Activated B cell treated with CpG ODN at 0.5 μM for 24 hours (primary cell): ENCODE measurements around the gene EHBP1. TPM values are rescaled to one million over a fixed set of nuclear protein-coding genes. Genes with fewer than 3 reads are reported as not detected.

Experiments
- ATAC-seq: fragments of 200-7000 bp; cut with Tn5 transposase; one replicate; pipeline ENCODE4 v1.10.0; 2021; ENCODE audit warnings: low read depth, mild to moderate bottlenecking, moderate library complexity
- CTCF ChIA-PET: fragments of 350-600 bp; sonication (Branson Sonifier 250); formaldehyde crosslinking; loops from one replicate; lab custom pipeline; 2021; ENCODE audit warnings: antibody characterized with exemption; lab: Charles Lee
- POLR2A ChIA-PET: fragments of 350-600 bp; sonication (Branson Sonifier 250); formaldehyde crosslinking; loops from one replicate; lab custom pipeline; 2021; ENCODE audit warnings: antibody characterized with exemption; lab: Charles Lee
- DNase-seq: peaks from one replicate; pipeline ENCODE4 v3.0.0; 2022
- H3K27ac Mint-ChIP-seq: one replicate; pipeline ENCODE4 v1.8.0; 2020; ENCODE audit warnings: mixed read lengths
- H3K27me3 Mint-ChIP-seq: one replicate; pipeline ENCODE4 v1.8.0; 2021; ENCODE audit warnings: mixed read lengths
- H3K36me3 Mint-ChIP-seq: one replicate; pipeline ENCODE4 v1.8.0; 2021; ENCODE audit warnings: low read depth, mixed read lengths
- H3K4me1 Mint-ChIP-seq: one replicate; pipeline ENCODE4 v1.8.0; 2021; ENCODE audit warnings: mixed read lengths
- H3K4me3 Mint-ChIP-seq: one replicate; pipeline ENCODE4 v1.8.0; 2020; ENCODE audit warnings: mild to moderate bottlenecking, mixed read lengths
- H3K9me3 Mint-ChIP-seq: one replicate; pipeline ENCODE4 v1.8.0; 2020; ENCODE audit warnings: mixed read lengths
- CTCF ChIP-seq: fragments of 200-600 bp; IDR thresholded peaks from one replicate; pipeline ENCODE4 v1.8.0; 2022; ENCODE audit warnings: antibody characterized with exemption, mild to moderate bottlenecking
- intact Hi-C: fragments of 100-400 bp; cut with micrococcal nuclease; formaldehyde crosslinking; loops from one replicate; pipeline ENCODE4 v1.15.1; 2024
- total RNA-seq: library from RNA; stranded (reverse); gene quantifications from 2 replicates; pipeline ENCODE4 v1.2.3, GENCODE V29; 2022

The EHBP1 gene
- total RNA-seq, 1 donor from 2014 or later, result 24.0 TPM

GRCh38 chr2:63001576-63001975 is 296.1 kb downstream of the EHBP1 start:
- ATAC-seq (no peak), DNase-seq (no peak)
- no peak overlapping the region for H3K4me3 Mint-ChIP-seq
- ChIA-PET POLR2A (no interaction called here), CTCF (no interaction called here)
- no peaks in the 10 kb centered on the region for H3K4me1 Mint-ChIP-seq
- H3K27me3 Mint-ChIP-seq, result no peaks in the 10 kb centered on the region
- no peak for TF ChIP-seq CTCF
- no peak overlapping the region for H3K27ac Mint-ChIP-seq
- H3K36me3 Mint-ChIP-seq, result peaks cover 38% of the 10 kb centered on the region
- intact Hi-C loops, result no loop called here
- no peaks in the 10 kb centered on the region for H3K9me3 Mint-ChIP-seq

DNA sequence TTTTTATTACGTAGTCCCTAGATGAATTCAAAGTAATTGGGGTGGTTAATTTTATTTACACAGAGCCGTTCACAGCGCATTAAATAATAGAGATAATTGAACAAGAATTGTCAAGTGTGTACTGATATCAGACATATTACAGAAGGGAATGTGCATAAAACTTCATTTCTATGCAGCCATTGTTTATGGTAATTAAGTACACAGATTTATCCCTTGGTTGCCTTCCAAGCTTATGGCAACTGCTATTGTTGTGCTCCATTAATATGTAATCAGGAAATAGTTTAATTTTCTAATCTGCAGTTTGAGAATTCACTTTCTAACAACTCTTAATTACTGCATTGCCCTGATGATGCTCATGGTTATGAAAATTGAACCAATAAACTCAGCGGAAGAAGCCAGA is 297.8 kb downstream of the EHBP1 start:
- no peak for ATAC-seq
- H3K36me3 Mint-ChIP-seq, result peaks cover 30% of the 10 kb centered on the region
- no peak for TF ChIP-seq CTCF
- ChIA-PET POLR2A (no interaction called here), CTCF (no interaction called here)
- no peaks in the 10 kb centered on the region for H3K4me1 Mint-ChIP-seq
- H3K9me3 Mint-ChIP-seq, result no peaks in the 10 kb centered on the region
- H3K27me3 Mint-ChIP-seq, result no peaks in the 10 kb centered on the region
- intact Hi-C loops, result no loop called here
- no peak overlapping the region for H3K4me3 Mint-ChIP-seq
- no peak for DNase-seq
- no peak overlapping the region for H3K27ac Mint-ChIP-seq

DNA sequence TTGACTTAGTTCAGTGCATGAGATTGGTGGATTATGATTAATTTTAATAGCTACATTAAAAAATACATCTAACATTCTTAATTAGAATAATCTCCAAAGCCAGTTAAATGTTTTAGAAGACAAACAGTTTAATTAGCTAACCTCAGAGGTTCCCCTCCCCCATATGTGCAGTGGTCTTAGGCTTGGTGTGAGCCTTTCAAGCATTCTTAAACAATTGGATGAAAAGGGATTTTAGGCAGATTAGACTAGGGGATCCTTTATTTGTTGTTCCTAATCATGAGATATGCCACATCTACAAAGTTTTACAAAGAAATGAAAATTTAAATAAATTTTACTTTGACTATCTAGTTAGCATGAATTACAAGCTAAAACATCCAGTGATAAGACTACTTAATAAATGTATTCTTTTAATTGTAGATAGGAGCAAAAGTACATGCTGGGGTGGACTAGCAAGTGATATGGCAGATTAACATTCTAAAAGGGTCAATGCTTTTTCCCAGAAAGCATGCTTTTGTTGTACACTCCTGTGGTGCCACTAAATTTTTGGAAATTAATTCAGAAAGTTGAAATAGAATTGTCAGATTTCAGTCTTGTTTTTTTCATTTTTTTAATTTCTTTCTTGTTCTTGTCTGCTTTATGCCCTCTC is 302.4 kb downstream of the EHBP1 start:
- ATAC-seq, result no peak

DNA sequence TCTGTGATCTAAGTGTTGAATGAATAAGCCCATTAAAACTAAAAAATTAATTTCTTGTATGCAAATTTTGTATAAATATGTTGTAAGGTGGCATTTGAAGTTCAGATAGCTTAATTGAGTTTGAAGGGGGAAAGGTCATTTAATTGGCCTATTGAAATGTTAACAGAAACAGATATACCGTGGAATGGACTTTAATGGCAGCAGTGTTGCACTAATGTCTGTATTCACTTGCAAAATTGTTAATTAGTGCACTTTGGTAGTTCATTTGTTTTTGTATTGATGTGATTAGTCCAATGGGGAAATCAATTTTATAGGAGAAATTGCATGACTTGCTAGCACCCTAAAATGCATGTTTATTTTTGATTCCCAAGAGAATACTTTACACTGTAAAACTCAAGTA is 303.3 kb downstream of the EHBP1 start:
- ATAC-seq (no peak), DNase-seq (no peak)
- intact Hi-C loops, result no loop called here
- Mint-ChIP-seq H3K4me1 (no peaks in the 10 kb centered on the region), H3K27me3 (no peaks in the 10 kb centered on the region), H3K36me3 (peaks cover 14% of the 10 kb centered on the region), H3K4me3 (no peak overlapping the region), H3K27ac (no peak overlapping the region), H3K9me3 (no peaks in the 10 kb centered on the region)
- TF ChIP-seq CTCF, result no peak
- CTCF ChIA-PET, result no interaction called here
- POLR2A ChIA-PET, result no interaction called here

More for the DNA sequence above, 302.4 kb downstream of the EHBP1 start:
- peaks cover 8% of the 10 kb centered on the region for H3K36me3 Mint-ChIP-seq
- ChIA-PET POLR2A (no interaction called here), CTCF (no interaction called here)
- H3K9me3 Mint-ChIP-seq, result no peaks in the 10 kb centered on the region
- TF ChIP-seq CTCF, result no peak
- no peaks in the 10 kb centered on the region for H3K4me1 Mint-ChIP-seq
- intact Hi-C loops, result no loop called here
- no peak for DNase-seq
- H3K4me3 Mint-ChIP-seq, result no peak overlapping the region
- H3K27me3 Mint-ChIP-seq, result no peaks in the 10 kb centered on the region
- no peak overlapping the region for H3K27ac Mint-ChIP-seq

DNA sequence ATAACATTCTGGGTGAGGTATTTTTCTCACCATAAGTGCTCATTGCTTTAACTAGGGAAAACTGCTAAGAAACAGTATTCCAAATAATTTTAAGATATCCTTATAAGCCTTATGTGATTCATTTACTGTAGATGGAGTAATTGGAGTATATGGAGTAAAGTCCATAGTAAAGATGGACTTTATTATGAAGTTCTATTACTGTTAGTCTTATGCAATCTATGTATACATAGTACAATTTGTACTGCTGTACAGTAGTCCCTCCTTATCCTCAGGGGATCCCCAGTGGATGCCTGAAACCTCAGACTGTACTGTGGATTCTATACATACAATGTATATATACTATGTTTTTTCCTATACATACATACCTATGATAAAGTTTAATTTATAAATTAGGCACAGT is 304.0 kb downstream of the EHBP1 start:
- Mint-ChIP-seq H3K4me3 (no peak overlapping the region), H3K27ac (no peak overlapping the region), H3K27me3 (no peaks in the 10 kb centered on the region), H3K36me3 (peaks cover 14% of the 10 kb centered on the region), H3K9me3 (no peaks in the 10 kb centered on the region), H3K4me1 (no peaks in the 10 kb centered on the region)
- no peak for ATAC-seq
- ChIA-PET CTCF (no interaction called here), POLR2A (no interaction called here)
- no peak for TF ChIP-seq CTCF
- intact Hi-C loops, result no loop called here
- DNase-seq, result no peak
